GM12874 (cell line): ENCODE results near the gene PAWR.
A peak's percentile ranks its signal among the peaks of the same experiment; 100 is the strongest.

Source experiments
- TF ChIP-seq, protein P1 (sequence below): IDR thresholded peaks from 2 replicates; pipeline ENCODE4 v1.5.1; 2011; ENCODE audit warnings: low read depth, mild to moderate bottlenecking, control low read depth, low read length, moderate library complexity; ENCODE audit not compliant: insufficient read depth

PAWR gene, protein sequence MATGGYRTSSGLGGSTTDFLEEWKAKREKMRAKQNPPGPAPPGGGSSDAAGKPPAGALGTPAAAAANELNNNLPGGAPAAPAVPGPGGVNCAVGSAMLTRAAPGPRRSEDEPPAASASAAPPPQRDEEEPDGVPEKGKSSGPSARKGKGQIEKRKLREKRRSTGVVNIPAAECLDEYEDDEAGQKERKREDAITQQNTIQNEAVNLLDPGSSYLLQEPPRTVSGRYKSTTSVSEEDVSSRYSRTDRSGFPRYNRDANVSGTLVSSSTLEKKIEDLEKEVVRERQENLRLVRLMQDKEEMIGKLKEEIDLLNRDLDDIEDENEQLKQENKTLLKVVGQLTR

DNA sequence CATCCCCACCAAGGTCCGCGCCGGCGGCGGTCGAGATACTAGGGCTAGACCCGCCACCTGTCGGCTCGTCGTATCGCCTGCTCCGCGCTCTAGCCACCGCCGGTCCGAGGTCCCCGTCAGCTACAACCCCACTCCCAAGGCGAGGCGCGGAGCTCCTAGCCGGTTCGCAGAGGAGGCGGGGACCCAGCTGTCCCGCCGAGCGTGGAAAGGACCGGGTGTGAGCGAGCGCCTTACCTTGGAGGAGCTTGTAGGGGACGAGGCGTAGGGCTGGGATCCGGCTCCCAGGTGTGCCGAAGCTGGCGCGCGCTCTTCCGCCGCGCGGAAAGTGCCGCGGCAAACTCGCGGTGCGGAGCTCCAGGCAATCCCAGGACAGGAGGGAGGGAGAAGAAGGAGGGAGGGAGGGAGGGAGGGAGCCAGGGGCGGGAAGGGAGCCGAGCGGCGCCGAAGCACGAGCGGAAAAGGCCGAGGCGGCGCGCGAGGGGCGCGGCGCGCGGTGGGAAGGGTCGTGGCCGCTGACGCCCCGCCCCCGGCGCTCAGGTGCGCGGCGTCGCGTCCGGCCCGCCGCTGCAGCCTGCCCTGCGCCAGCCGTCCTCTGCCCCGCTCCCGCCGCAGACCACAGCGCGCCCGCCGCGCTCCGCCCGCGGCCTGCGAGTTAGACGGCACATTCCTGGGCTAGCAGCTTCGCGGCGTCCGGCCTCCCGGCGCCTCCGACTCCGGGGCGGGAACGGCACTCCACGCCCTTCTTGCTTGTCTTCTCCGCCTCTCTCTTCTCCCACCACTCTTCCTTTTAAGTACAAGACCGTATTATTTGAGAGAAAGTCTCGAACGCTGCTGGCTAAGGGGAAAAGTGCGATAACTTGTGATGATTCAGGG is at the start of gene PAWR:
PAWR (minus strand) TSS at position 327 of the 873 bp plus-strand sequence. CDS start 720 bp downstream, outside the sequence.
- TF ChIP-seq, protein P1, sequence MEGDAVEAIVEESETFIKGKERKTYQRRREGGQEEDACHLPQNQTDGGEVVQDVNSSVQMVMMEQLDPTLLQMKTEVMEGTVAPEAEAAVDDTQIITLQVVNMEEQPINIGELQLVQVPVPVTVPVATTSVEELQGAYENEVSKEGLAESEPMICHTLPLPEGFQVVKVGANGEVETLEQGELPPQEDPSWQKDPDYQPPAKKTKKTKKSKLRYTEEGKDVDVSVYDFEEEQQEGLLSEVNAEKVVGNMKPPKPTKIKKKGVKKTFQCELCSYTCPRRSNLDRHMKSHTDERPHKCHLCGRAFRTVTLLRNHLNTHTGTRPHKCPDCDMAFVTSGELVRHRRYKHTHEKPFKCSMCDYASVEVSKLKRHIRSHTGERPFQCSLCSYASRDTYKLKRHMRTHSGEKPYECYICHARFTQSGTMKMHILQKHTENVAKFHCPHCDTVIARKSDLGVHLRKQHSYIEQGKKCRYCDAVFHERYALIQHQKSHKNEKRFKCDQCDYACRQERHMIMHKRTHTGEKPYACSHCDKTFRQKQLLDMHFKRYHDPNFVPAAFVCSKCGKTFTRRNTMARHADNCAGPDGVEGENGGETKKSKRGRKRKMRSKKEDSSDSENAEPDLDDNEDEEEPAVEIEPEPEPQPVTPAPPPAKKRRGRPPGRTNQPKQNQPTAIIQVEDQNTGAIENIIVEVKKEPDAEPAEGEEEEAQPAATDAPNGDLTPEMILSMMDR, result peak; percentile 27

GRCh38 chr12:79737875-79738718 is 47.3 kb upstream of the PAWR start:
- TF ChIP-seq, protein P1, result peak; percentile 49

GRCh38 chr12:79732638-79733037 is 41.9 kb upstream of the PAWR start:
- TF ChIP-seq, protein P1, result no peak

DNA sequence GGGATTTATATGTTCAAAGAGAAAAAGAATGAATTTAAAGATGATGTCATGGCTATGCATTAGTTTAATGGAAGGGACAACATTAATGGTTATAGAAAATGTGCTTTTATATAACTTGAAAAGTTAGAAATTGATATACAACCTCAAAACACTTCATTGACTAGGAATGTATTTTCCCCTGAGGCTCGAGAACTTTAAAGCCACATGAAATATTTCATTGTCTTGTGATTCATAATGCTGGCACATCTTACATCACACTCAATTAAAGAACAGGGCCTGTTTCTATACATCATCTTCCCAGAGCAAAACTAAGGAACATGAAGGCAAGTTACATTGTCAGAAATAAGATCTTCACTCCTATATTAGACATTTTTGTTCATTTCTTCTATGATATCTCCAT is 35.2 kb upstream of the PAWR start:
- TF ChIP-seq, protein P1, result no peak

- TF ChIP-seq, protein P1, result no peak
Measured at GRCh38 chr12:79717006-79717405, 26.2 kb upstream of the PAWR start.

- TF ChIP-seq, protein P1, result no peak
Measured at GRCh38 chr12:79715308-79715707, 24.5 kb upstream of the PAWR start.
